K562 (cell line): ENCODE results near the gene SETD4. TPM values are rescaled to one million over a fixed set of nuclear protein-coding genes. Genes with fewer than 3 reads are reported as not detected.

Experiments
- ARID3A ChIP-seq: IDR thresholded peaks from 2 replicates; pipeline ENCODE4 v1.6.1; 2012; ENCODE audit warnings: low read depth, low read length, improper control_type of control experiment, borderline replicate concordance
- CREM ChIP-seq: IDR thresholded peaks from 2 replicates; pipeline ENCODE4 v1.6.1; 2014; ENCODE audit warnings: antibody characterized with exemption, low read depth
- DDX20 ChIP-seq: fragments of 450-650 bp; IDR thresholded peaks from 2 replicates; pipeline ENCODE4 v1.6.1; 2016; ENCODE audit warnings: missing genetic modification characterization, low read depth, mild to moderate bottlenecking, missing compliant biosample characterization, moderate library complexity
- FOXA3 ChIP-seq, 2 experiments: fragments of 450-650 bp in 1 of 2; sonication (generic) in 1 of 2; formaldehyde crosslinking; IDR thresholded peaks in 1 of 2; conservative IDR thresholded peaks in 1 of 2; 2 replicates each; pipeline versions ENCODE4 v1.4.0 to v1.8.0; 2020 to 2022; ENCODE audit warnings: mild to moderate bottlenecking in 2 of 2, missing genetic modification reagents in 1 of 2
- GABPA ChIP-seq: fragments of 200-800 bp; sonication (Bioruptor generic); conservative IDR thresholded peaks from 2 replicates; pipeline ENCODE4 v1.6.1; 2016; ENCODE audit warnings: low read depth, missing genetic modification characterization, missing compliant biosample characterization
- HMG20B ChIP-seq: fragments of 250-450 bp; sonication (Bioruptor Pico); IDR thresholded peaks from 2 replicates; pipeline ENCODE4 v1.5.0; 2021; ENCODE audit warnings: mild to moderate bottlenecking
- ZNF316 ChIP-seq: fragments of 450-650 bp; IDR thresholded peaks from 2 replicates; pipeline ENCODE4 v1.6.1; 2016
- ZNF347 ChIP-seq: fragments of 450-650 bp; formaldehyde crosslinking; IDR thresholded peaks from 2 replicates; pipeline ENCODE4 v1.4.0; 2020; ENCODE audit warnings: low read depth, mild to moderate bottlenecking, moderate library complexity
- ZNF354B ChIP-seq: fragments of 250-450 bp; sonication (Bioruptor Pico); IDR thresholded peaks from 2 replicates; pipeline ENCODE4 v1.4.0; 2020
- ZNF586 ChIP-seq: fragments of 450-650 bp; formaldehyde crosslinking; conservative IDR thresholded peaks from 2 replicates; pipeline ENCODE4 v1.4.0; 2020; ENCODE audit warnings: mild to moderate bottlenecking, moderate library complexity
- polyA plus RNA-seq, 8 experiments: library from polyadenylated mRNA; depleted of rRNA in 4 of 8; stranded (reverse) in 5 of 8; unstranded in 3 of 8; fragments of >200 nt; fragmentation: Nextera tagmentation in 2 of 8; fragmentation: Illumina TruSeq in 1 of 8; extraction: Ambion mirVana in 2 of 8; extraction: Trizol in 1 of 8; gene quantifications; 2 replicates each; pipeline versions ENCODE4 v1.2.1 to v1.2.3, GENCODE V29; 2011 to 2014; ENCODE audit warnings: inconsistent platforms in 1 of 8, missing spikeins in 1 of 8
- total RNA-seq, 7 experiments: library from RNA; depleted of rRNA in 6 of 7; stranded (reverse); fragments of >200 nt in 6 of 7; fragmentation: Illumina TruSeq in 2 of 7; extraction: Trizol in 2 of 7; gene quantifications; 2 replicates each; pipeline versions ENCODE4 v1.2.1 to v1.2.3, GENCODE V29; 2011 to 2021; ENCODE audit warnings: low replicate concordance in 1 of 7
- TF ChIP-seq, protein P1 (sequence below): sonication (generic); formaldehyde crosslinking; IDR thresholded peaks from 2 replicates; pipeline ENCODE4 v1.8.0; 2022; ENCODE audit warnings: mild to moderate bottlenecking, missing genetic modification reagents

SETD4 gene
- total and polyA plus RNA-seq, 9 of the 15 experiments (the other 6 are each of a cell fraction or from before 2014, with no cell fraction given), result 16.1 to 51.3 (median 25.7) TPM

DNA sequence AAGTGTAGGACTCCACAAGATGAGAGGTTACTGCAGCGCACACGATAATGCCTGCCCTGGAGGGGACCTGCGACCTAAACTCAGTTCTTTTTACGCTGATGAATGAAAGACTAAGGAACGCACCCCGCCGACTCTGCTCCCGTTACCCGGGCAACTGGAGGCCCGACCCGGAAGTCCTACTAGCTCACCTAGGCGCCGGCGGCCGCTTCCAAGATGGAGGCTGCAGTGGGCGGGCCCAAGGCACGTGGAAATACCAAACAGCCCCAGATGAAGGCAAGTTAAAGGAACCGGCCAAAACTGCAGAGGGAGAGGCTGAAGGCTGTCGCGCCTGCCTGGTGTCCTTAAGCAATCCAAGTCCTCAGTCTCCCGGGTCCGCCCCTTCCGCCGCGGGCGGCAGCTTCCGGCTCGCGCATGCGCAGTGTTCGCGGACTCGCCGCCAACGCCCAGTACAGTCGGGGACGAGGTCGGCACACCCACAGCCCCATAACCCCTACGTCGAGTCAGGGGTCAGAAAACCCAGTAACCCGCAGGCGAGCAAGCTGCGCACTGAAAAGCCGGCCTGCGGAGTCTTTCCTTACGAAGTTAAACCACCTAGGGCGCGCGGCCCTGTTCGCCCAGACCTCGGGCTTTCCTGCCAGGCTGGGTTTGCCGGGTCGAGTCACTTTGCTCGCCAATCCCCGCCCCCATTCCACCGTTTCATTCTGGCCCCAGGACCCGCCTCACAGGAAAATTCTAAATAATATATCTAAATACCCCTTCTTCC lies at the start of gene SETD4 (continued):
- no peak for TF ChIP-seq ARID3A
- TF ChIP-seq ZNF347 (CRISPR knock-in tag), result no peak
- TF ChIP-seq FOXA3 (CRISPR knock-in tag; conservative IDR thresholded peaks at IDR 0.05 in 1 of 2, IDR thresholded peaks at IDR 0.05 in 1 of 2), result peak in 1 of 2 experiments; percentile 71; a peak in 2 of 4 replicates
- TF ChIP-seq DDX20, result no peak
- no peak for TF ChIP-seq HMG20B (CRISPR knock-in tag)
- TF ChIP-seq ZNF354B (CRISPR knock-in tag), result no peak
- no peak for TF ChIP-seq ZNF586
- TF ChIP-seq, protein P1, sequence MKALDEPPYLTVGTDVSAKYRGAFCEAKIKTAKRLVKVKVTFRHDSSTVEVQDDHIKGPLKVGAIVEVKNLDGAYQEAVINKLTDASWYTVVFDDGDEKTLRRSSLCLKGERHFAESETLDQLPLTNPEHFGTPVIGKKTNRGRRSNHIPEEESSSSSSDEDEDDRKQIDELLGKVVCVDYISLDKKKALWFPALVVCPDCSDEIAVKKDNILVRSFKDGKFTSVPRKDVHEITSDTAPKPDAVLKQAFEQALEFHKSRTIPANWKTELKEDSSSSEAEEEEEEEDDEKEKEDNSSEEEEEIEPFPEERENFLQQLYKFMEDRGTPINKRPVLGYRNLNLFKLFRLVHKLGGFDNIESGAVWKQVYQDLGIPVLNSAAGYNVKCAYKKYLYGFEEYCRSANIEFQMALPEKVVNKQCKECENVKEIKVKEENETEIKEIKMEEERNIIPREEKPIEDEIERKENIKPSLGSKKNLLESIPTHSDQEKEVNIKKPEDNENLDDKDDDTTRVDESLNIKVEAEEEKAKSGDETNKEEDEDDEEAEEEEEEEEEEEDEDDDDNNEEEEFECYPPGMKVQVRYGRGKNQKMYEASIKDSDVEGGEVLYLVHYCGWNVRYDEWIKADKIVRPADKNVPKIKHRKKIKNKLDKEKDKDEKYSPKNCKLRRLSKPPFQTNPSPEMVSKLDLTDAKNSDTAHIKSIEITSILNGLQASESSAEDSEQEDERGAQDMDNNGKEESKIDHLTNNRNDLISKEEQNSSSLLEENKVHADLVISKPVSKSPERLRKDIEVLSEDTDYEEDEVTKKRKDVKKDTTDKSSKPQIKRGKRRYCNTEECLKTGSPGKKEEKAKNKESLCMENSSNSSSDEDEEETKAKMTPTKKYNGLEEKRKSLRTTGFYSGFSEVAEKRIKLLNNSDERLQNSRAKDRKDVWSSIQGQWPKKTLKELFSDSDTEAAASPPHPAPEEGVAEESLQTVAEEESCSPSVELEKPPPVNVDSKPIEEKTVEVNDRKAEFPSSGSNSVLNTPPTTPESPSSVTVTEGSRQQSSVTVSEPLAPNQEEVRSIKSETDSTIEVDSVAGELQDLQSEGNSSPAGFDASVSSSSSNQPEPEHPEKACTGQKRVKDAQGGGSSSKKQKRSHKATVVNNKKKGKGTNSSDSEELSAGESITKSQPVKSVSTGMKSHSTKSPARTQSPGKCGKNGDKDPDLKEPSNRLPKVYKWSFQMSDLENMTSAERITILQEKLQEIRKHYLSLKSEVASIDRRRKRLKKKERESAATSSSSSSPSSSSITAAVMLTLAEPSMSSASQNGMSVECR (CRISPR knock-in tag), result peak; percentile 99
- TF ChIP-seq CREM, result peak; percentile 53
- TF ChIP-seq ZNF316, result no peak
- peak; percentile 96 for TF ChIP-seq GABPA (tag)
